Aorta (tissue), 5 donors: ENCODE measurements around the gene GFPT2. TPM values are rescaled to one million over a fixed set of nuclear protein-coding genes. Genes with fewer than 3 reads are reported as not detected.

Experiments used
- ATAC-seq: fragments of 200-7000 bp; cut with Tn5 transposase; one replicate; pipeline ENCODE4 v1.9.1; 2022; ENCODE audit warnings: moderate library complexity; ENCODE audit not compliant: low FRiP score
- DNase-seq, 2 donors: peaks; one replicate each; pipeline ENCODE4 v3.0.0-alpha.2; 2020
- H3K27ac ChIP-seq, 2 donors: one replicate each; pipeline ENCODE4 v1.5.1; 2013; ENCODE audit warnings: low read length in 2 of 2, mild to moderate bottlenecking in 2 of 2, moderate library complexity in 2 of 2, control low read depth in 1 of 2, inconsistent platforms in 1 of 2, low read depth in 1 of 2
- H3K27me3 ChIP-seq, 2 donors: one replicate each; pipeline ENCODE4 v1.6.1; 2013; ENCODE audit warnings: control low read depth in 1 of 2, low read length in 1 of 2, mild to moderate bottlenecking in 1 of 2, moderate library complexity in 1 of 2; ENCODE audit not compliant: insufficient read depth in 2 of 2, control insufficient read depth in 1 of 2
- H3K36me3 ChIP-seq, 2 donors: one replicate each; pipeline ENCODE4 v1.6.1; 2013; ENCODE audit warnings: control low read depth in 1 of 2, low read length in 1 of 2, mild to moderate bottlenecking in 1 of 2; ENCODE audit not compliant: insufficient read depth in 2 of 2, control insufficient read depth in 1 of 2
- H3K4me1 ChIP-seq, 2 donors: one replicate each; pipeline ENCODE4 v1.6.1; 2013; ENCODE audit warnings: low read length in 2 of 2, control low read depth in 1 of 2, mild to moderate bottlenecking in 1 of 2, moderate library complexity in 1 of 2; ENCODE audit not compliant: insufficient read depth in 2 of 2, control insufficient read depth in 1 of 2
- H3K4me3 ChIP-seq, 2 donors: one replicate each; pipeline ENCODE4 v1.5.1; 2013; ENCODE audit warnings: low read length in 2 of 2, control low read depth in 1 of 2, mild to moderate bottlenecking in 1 of 2
- H3K9me3 ChIP-seq: one replicate; pipeline ENCODE4 v1.6.1; 2013; ENCODE audit warnings: mild to moderate bottlenecking, low read length; ENCODE audit not compliant: control insufficient read depth
- WGBS, 2 donors: extraction: QIAGEN DNeasy Blood & Tissue Kit; methylation state at CpG; one replicate each; pipeline ENCODE4 v1.1.7; 2013; 5-methylcytosine and 5-hydroxymethylcytosine counted together
- intact Hi-C, 2 donors: fragments of 100-400 bp; cut with DNase I; formaldehyde crosslinking; loops; one replicate each; pipeline versions ENCODE4 v1.14.2 to v1.15.0; 2022
- polyA plus RNA-seq, 2 donors: library from polyadenylated mRNA; stranded (reverse); fragments of 200-250 nt; gene quantifications; one replicate each; pipeline ENCODE4 v1.2.3, GENCODE V29; 2013
- total RNA-seq, 2 donors: library from RNA; stranded (reverse); fragmentation: NEBNext Ultra II Directional; extraction: Animal tissue kit (Norgen Biotek cat#: 25700); gene quantifications; one replicate each; pipeline ENCODE4 v1.2.1, GENCODE V29; 2021
- donor health status: healthy with polysubstance abuse.
- donor health status: Bipolar disorder and iron deficiency.
- donor health status: DM: no; HTN: no; CAD: no.
- donor health status: DM: no; HTN: no; CAD: no.
- donor health status: DM: yes; HTN: yes; CAD: no.

GFPT2 gene
- total and polyA plus RNA-seq, 4 donors = 1.1 to 60.2 (median 31.9) TPM

GRCh38 chr5:180360078-180360957 is 7.2 kb upstream of the GFPT2 start:
- Histone ChIP-seq H3K27ac (no peak overlapping the region), H3K36me3 (no peaks in the 10 kb centered on the region), H3K9me3 (no peaks in the 10 kb centered on the region), H3K27me3 (no peaks in the 10 kb centered on the region), H3K4me1 (no peaks in the 10 kb centered on the region), H3K4me3 (no peak overlapping the region)
- ATAC-seq (no peak), DNase-seq (no peak)
- intact Hi-C loops = no loop called here
- WGBS, 2 donors = 88 to 89% methylated on average over 24 of the region's 24 CpGs

GRCh38 chr5:180358694-180359093 is 5.6 kb upstream of the GFPT2 start:
- intact Hi-C loops = no loop called here
- Histone ChIP-seq H3K36me3 (no peaks in the 10 kb centered on the region), H3K27ac (no peak overlapping the region), H3K4me3 (no peak overlapping the region), H3K9me3 (no peaks in the 10 kb centered on the region), H3K27me3 (no peaks in the 10 kb centered on the region), H3K4me1 (no peaks in the 10 kb centered on the region)
- no peak for DNase-seq
- WGBS, 2 donors = 94 to 95% methylated on average over 6 of the region's 6 CpGs
- no peak for ATAC-seq

GRCh38 chr5:180358179-180358578 is 5.0 kb upstream of the GFPT2 start:
- DNase-seq (no peak), ATAC-seq (no peak)
- no peak overlapping the region for H3K27ac ChIP-seq
- intact Hi-C loops = no loop called here
- H3K27me3 ChIP-seq = no peaks in the 10 kb centered on the region
- H3K4me1 ChIP-seq = no peaks in the 10 kb centered on the region
- H3K4me3 ChIP-seq = no peak overlapping the region
- WGBS, 2 donors = 92 to 94% methylated on average over 6 of the region's 6 CpGs
- no peaks in the 10 kb centered on the region for H3K9me3 ChIP-seq
- no peaks in the 10 kb centered on the region for H3K36me3 ChIP-seq

- Histone ChIP-seq H3K27me3 (no peaks in the 10 kb centered on the region), H3K4me1 (no peaks in the 10 kb centered on the region), H3K4me3 (no peak overlapping the region), H3K9me3 (no peaks in the 10 kb centered on the region), H3K36me3 (no peaks in the 10 kb centered on the region), H3K27ac (no peak overlapping the region)
- DNase-seq (no peak), ATAC-seq (no peak)
- 91 to 93% methylated on average over 5 of the region's 5 CpGs for WGBS, 2 donors
- intact Hi-C loops = loop anchor here in 1 of 2 donors (5.0 kb wide), 1 partner anchor 137 kb away; the partner anchor contains the start of gene CNOT6
These were observed 1.8 kb upstream of the GFPT2 start for GRCh38 chr5:180354966-180355365.

- Histone ChIP-seq H3K4me1 (no peaks in the 10 kb centered on the region), H3K4me3 (peak overlapping the region; percentile 66 to 85), H3K9me3 (no peaks in the 10 kb centered on the region), H3K27ac (no peak overlapping the region), H3K27me3 (no peaks in the 10 kb centered on the region), H3K36me3 (no peaks in the 10 kb centered on the region)
- intact Hi-C loops = loop anchor here in 1 of 2 donors (2.0 to 5.0 kb wide), 2 partner anchors 61 to 138 kb away; partner anchors contain the start of genes CNOT6 and MAPK9
- DNase-seq (no peak), ATAC-seq (peak; percentile 16)
- WGBS, 2 donors = 4 to 5% methylated on average over 36 of the region's 36 CpGs
These were observed 880 bp upstream of the GFPT2 start for GRCh38 chr5:180353980-180354452.

- Histone ChIP-seq H3K36me3 (no peaks in the 10 kb centered on the region), H3K27ac (no peak overlapping the region), H3K27me3 (no peaks in the 10 kb centered on the region), H3K4me3 (peak overlapping the region; percentile 32 to 85), H3K4me1 (no peaks in the 10 kb centered on the region), H3K9me3 (no peaks in the 10 kb centered on the region)
- DNase-seq (no peak), ATAC-seq (peak; percentile 12)
- 11 to 18% methylated on average over 56 to 95 of the region's 95 CpGs for WGBS, 2 donors
- intact Hi-C loops = loop anchor here in 1 of 2 donors (2.0 to 5.0 kb wide), 2 partner anchors 60 to 140 kb away; partner anchors contain the start of genes CNOT6 and MAPK9
These were observed 754 bp downstream of the GFPT2 start for GRCh38 chr5:180352116-180353047.

GRCh38 chr5:180350711-180351465 is 2.2 kb downstream of the GFPT2 start:
- Histone ChIP-seq H3K9me3 (no peaks in the 10 kb centered on the region), H3K4me1 (no peaks in the 10 kb centered on the region), H3K4me3 (no peak overlapping the region), H3K27me3 (no peaks in the 10 kb centered on the region), H3K27ac (no peak overlapping the region), H3K36me3 (no peaks in the 10 kb centered on the region)
- no peak for DNase-seq
- WGBS, 2 donors = 91 to 94% methylated on average over 11 of the region's 11 CpGs
- intact Hi-C loops = loop anchor here in 1 of 2 donors (5.0 kb wide), 1 partner anchor 141 kb away; the partner anchor contains the start of gene CNOT6
- ATAC-seq = no peak

- intact Hi-C loops = loop anchor here in 1 of 2 donors (5.0 kb wide), 1 partner anchor 142 kb away; the partner anchor contains the start of gene CNOT6
- WGBS, 2 donors = 93 to 96% methylated on average over 7 of the region's 7 CpGs
These were observed 2.8 kb downstream of the GFPT2 start for GRCh38 chr5:180350296-180350695.

More at GRCh38 chr5:180350296-180350695, 2.8 kb downstream of the GFPT2 start:
- Histone ChIP-seq H3K4me3 (no peak overlapping the region), H3K27me3 (no peaks in the 10 kb centered on the region), H3K9me3 (no peaks in the 10 kb centered on the region), H3K27ac (no peak overlapping the region), H3K4me1 (no peaks in the 10 kb centered on the region), H3K36me3 (no peaks in the 10 kb centered on the region)
- no peak for DNase-seq
- ATAC-seq = no peak
